GM12878 (cell line): Measurements from ENCODE around the gene NPC1. TPM values are rescaled to one million over a fixed set of nuclear protein-coding genes. Genes with fewer than 3 reads are reported as not detected.

Source experiments
- ASH2L ChIP-seq: fragments of 300-600, 200-600 bp; sonication (generic); IDR thresholded peaks from 2 replicates; pipeline ENCODE4 v1.6.1; 2017; ENCODE audit warnings: low read depth, mild to moderate bottlenecking, borderline replicate concordance
- CTCF ChIP-seq, 3 experiments: IDR thresholded peaks in 2 of 3; conservative IDR thresholded peaks in 1 of 3; 2 replicates each; pipeline ENCODE4 v1.5.1; 2011; ENCODE audit warnings: low read depth in 3 of 3, low read length in 3 of 3, mild to moderate bottlenecking in 3 of 3, control low read depth in 2 of 3, moderate library complexity in 2 of 3, inconsistent platforms in 1 of 3, mixed read lengths in 1 of 3; ENCODE audit not compliant: control insufficient read depth in 2 of 3, insufficient read depth in 1 of 3; ENCODE audit errors: extremely low read depth in 1 of 3
- EGR1 ChIP-seq, 2 experiments: IDR thresholded peaks; 1 replicate in 1 of 2; 2 replicates in 1 of 2; pipeline ENCODE4 v1.6.1; 2011 to 2012; ENCODE audit warnings: low read depth in 2 of 2, low read length in 2 of 2, borderline replicate concordance in 1 of 2, mild to moderate bottlenecking in 1 of 2, moderate library complexity in 1 of 2
- EP300 ChIP-seq, 2 experiments: fragments of 150-350 bp in 1 of 2; IDR thresholded peaks; 2 replicates each; pipeline ENCODE4 v1.6.1; 2011 to 2012; ENCODE audit warnings: low read depth in 2 of 2, low read length in 2 of 2, borderline replicate concordance in 1 of 2, improper control_type of control experiment in 1 of 2, inconsistent platforms in 1 of 2; ENCODE audit not compliant: control insufficient read depth in 1 of 2
- HDAC2 ChIP-seq: fragments of 200-600 bp; sonication (generic); IDR thresholded peaks from 2 replicates; pipeline ENCODE4 v1.6.1; 2017
- KDM1A ChIP-seq: fragments of 200-600 bp; sonication (generic); IDR thresholded peaks from 2 replicates; pipeline ENCODE4 v1.6.1; 2016; ENCODE audit warnings: borderline replicate concordance
- MYC ChIP-seq: IDR thresholded peaks from 2 replicates; pipeline ENCODE4 v1.6.1; 2011; ENCODE audit warnings: mild to moderate bottlenecking, low read length, moderate library complexity, inconsistent platforms; ENCODE audit not compliant: insufficient read depth, insufficient replicate concordance, insufficient read length, severe bottlenecking
- NBN ChIP-seq: fragments of 450-650 bp; IDR thresholded peaks from 2 replicates; pipeline ENCODE4 v1.6.1; 2016
- NFXL1 ChIP-seq: fragments of 450-650 bp; IDR thresholded peaks from 2 replicates; pipeline ENCODE4 v1.6.1; 2017; ENCODE audit warnings: antibody characterized with exemption, mild to moderate bottlenecking, borderline replicate concordance
- PAX5 ChIP-seq: IDR thresholded peaks from 2 replicates; pipeline ENCODE4 v1.6.1; 2011; ENCODE audit warnings: low read depth, low read length, borderline replicate concordance
- POLR2AphosphoS5 ChIP-seq: IDR thresholded peaks from 2 replicates; pipeline ENCODE4 v1.6.1; 2011; ENCODE audit warnings: mild to moderate bottlenecking, low read length, inconsistent platforms
- SP1 ChIP-seq: IDR thresholded peaks from one replicate; pipeline ENCODE4 v1.6.1; 2011; ENCODE audit warnings: low read depth, low read length
- SREBF1 ChIP-seq: IDR thresholded peaks from 2 replicates; pipeline ENCODE4 v1.6.1; 2012; ENCODE audit warnings: mild to moderate bottlenecking, low read length
- USF1 ChIP-seq: IDR thresholded peaks from 2 replicates; pipeline ENCODE4 v1.6.1; 2011; ENCODE audit warnings: borderline replicate concordance, low read depth, mild to moderate bottlenecking, moderate library complexity, mixed read lengths, low read length; ENCODE audit not compliant: insufficient read depth; ENCODE audit errors: extremely low read length
- ZBTB11 ChIP-seq: fragments of 450-650 bp; formaldehyde crosslinking; IDR thresholded peaks from 2 replicates; pipeline ENCODE4 v1.5.0; 2022; ENCODE audit warnings: mild to moderate bottlenecking, missing genetic modification characterization
- polyA plus RNA-seq, 11 experiments: library from polyadenylated mRNA; depleted of rRNA in 4 of 11; unstranded in 6 of 11; stranded (reverse) in 5 of 11; fragments of >200 nt; fragmentation: Nextera tagmentation in 4 of 11; fragmentation: Illumina TruSeq in 1 of 11; extraction: Ambion mirVana in 4 of 11; extraction: Trizol in 1 of 11; gene quantifications; 1 replicate in 1 of 11; 2 replicates in 10 of 11; pipeline versions ENCODE4 v1.2.1 to v1.2.3, GENCODE V29; 2011 to 2016; ENCODE audit warnings: inconsistent platforms in 2 of 11, missing spikeins in 2 of 11, low read depth in 1 of 11
- total RNA-seq, 4 experiments: library from RNA; depleted of rRNA in 3 of 4; stranded (reverse); fragments of >200 nt in 3 of 4; fragmentation: Illumina TruSeq in 1 of 4; extraction: Trizol in 1 of 4; gene quantifications; 2 replicates each; pipeline versions ENCODE4 v1.2.1 to v1.2.3, GENCODE V29; 2013 to 2021
- TF ChIP-seq, protein P1 (sequence below): IDR thresholded peaks from 2 replicates; pipeline ENCODE4 v1.6.1; 2012; ENCODE audit warnings: improper control_type of control experiment, low read depth, low read length; ENCODE audit not compliant: insufficient replicate concordance

NPC1 gene
- total and polyA plus RNA-seq, 10 of the 15 experiments (the other 5 are each of a cell fraction or from before 2014, with no cell fraction given): 10.1 to 45.2 (median 19.4) TPM

DNA sequence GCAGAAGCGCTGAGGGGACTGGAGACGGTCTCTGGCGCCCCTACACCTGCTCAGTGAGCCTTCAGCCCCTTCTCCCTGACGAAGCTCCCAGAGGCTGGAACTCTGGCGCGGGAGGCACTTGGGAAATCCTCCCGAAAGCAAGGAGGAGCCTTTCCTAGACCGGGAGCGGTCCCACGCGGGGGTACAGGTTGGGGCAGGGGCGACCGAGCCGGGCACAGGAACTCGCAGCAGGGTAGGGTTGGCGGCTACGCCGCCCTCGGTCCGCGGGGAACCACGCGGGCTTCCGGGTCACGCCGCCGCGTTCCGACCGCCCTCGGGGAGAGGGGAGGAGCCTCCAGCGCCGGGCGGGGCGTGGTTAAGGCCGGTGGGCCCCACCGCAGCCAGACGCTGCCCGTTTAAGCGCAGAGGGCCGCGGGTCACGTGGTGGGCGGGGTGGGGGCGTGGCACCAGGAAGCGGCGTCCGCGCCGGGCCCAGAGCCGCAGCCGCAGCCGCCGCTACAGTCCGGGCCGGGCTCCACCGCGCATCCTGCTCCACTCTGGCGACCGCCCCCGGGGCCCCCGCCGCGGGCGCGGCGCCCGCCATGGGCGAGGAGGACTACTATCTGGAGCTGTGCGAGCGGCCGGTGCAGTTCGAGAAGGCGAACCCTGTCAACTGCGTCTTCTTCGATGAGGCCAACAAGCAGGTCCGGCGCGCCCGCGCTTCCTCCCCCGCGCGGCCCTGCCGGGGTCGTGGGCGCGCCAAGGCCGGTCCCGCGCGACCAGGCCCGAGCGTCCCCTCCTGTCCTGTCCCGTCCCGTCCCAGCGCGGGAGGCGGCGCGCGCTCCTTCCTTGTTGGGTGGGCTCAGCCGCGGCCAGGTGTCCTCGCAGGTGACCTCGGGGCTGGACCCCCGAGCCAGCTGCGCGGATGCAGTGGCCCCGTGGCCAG lies 83.0 kb downstream of the NPC1 start, which contains the start of gene RMC1 (continued):
- TF ChIP-seq ASH2L (no peak), USF1 (peak; percentile 96), SREBF1 (no peak), EP300 (IDR thresholded peaks at IDR 0.05; ENCODE audit: borderline replicate concordance in 1 of 2, control insufficient read depth in 1 of 2, low read depth in 2 of 2, low read length in 2 of 2) (peak in 1 of 2 experiments; percentile 31; a peak in 1 of 4 replicates), ZBTB11 (CRISPR knock-in tag) (no peak), KDM1A (no peak), EGR1 (IDR thresholded peaks at IDR 0.05; ENCODE audit: borderline replicate concordance in 1 of 2, low read depth in 2 of 2, low read length in 2 of 2) (peak in 1 of 2 experiments; percentile 67; a peak in 1 of 3 replicates), POLR2AphosphoS5 (peak; percentile 93), SP1 (peak; percentile 83), CTCF (IDR thresholded peaks at IDR 0.05 in 2 of 3, conservative IDR thresholded peaks at IDR 0.05 in 1 of 3; ENCODE audit: control insufficient read depth in 2 of 3, extremely low read depth in 1 of 3, insufficient read depth in 1 of 3, low read depth in 3 of 3, low read length in 3 of 3) (peak; percentile 20 to 38 (median 37); a peak in 5 of 6 replicates), MYC (no peak), PAX5 (no peak), NFXL1 (no peak), NBN (peak; percentile 85), HDAC2 (no peak)
- TF ChIP-seq, protein P1, sequence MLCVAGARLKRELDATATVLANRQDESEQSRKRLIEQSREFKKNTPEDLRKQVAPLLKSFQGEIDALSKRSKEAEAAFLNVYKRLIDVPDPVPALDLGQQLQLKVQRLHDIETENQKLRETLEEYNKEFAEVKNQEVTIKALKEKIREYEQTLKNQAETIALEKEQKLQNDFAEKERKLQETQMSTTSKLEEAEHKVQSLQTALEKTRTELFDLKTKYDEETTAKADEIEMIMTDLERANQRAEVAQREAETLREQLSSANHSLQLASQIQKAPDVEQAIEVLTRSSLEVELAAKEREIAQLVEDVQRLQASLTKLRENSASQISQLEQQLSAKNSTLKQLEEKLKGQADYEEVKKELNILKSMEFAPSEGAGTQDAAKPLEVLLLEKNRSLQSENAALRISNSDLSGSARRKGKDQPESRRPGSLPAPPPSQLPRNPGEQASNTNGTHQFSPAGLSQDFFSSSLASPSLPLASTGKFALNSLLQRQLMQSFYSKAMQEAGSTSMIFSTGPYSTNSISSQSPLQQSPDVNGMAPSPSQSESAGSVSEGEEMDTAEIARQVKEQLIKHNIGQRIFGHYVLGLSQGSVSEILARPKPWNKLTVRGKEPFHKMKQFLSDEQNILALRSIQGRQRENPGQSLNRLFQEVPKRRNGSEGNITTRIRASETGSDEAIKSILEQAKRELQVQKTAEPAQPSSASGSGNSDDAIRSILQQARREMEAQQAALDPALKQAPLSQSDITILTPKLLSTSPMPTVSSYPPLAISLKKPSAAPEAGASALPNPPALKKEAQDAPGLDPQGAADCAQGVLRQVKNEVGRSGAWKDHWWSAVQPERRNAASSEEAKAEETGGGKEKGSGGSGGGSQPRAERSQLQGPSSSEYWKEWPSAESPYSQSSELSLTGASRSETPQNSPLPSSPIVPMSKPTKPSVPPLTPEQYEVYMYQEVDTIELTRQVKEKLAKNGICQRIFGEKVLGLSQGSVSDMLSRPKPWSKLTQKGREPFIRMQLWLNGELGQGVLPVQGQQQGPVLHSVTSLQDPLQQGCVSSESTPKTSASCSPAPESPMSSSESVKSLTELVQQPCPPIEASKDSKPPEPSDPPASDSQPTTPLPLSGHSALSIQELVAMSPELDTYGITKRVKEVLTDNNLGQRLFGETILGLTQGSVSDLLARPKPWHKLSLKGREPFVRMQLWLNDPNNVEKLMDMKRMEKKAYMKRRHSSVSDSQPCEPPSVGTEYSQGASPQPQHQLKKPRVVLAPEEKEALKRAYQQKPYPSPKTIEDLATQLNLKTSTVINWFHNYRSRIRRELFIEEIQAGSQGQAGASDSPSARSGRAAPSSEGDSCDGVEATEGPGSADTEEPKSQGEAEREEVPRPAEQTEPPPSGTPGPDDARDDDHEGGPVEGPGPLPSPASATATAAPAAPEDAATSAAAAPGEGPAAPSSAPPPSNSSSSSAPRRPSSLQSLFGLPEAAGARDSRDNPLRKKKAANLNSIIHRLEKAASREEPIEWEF: no peak
